Measurements from ENCODE around the gene EIPR1.

The EIPR1 gene

DNA sequence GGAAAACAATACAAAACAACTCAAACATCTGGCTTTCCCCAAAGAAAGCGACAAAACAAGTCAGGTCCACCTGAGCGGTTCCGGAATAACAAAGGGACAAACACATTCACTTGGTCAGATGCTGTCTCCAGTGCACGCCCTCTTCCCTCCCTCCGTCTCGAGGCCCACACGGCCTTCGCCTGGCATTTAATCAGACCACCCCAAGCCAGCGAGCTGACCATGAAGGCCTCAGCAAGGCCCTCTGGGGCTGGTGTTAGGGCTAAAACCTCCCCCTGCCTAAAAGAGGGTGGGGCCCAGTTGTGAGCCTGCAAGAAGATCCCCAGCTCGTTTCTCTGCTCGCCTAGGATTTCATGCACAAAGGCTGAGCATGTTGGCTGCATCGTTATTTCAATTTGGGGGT lies 180.3 kb downstream of the EIPR1 start:
- Histone ChIP-seq H3K14ac (ENCODE audit: low read length in 2 of 2) (no peak overlapping the region), H3K27ac (ENCODE audit: low read length, poor library complexity, severe bottlenecking) (no peak overlapping the region), H3K36me3 (ENCODE audit: control insufficient read depth in 1 of 2, insufficient read depth in 2 of 2, low read depth in 1 of 2, low read length in 2 of 2) (peaks cover 32 to 41% of the 10 kb centered on the region in 2 experiments), H3K79me1 (replicated peaks; ENCODE audit: low read length, poor library complexity, severe bottlenecking) (peaks cover 19% of the 10 kb centered on the region), H2BK5ac (ENCODE audit: low read depth, low read length, poor library complexity, severe bottlenecking) (no peak overlapping the region), H2BK120ac (ENCODE audit: low read depth, low read length) (no peak overlapping the region), H3K4me3 (ENCODE audit: insufficient read depth in 1 of 2, low read depth in 1 of 2, low read length in 2 of 2) (no peak overlapping the region), H2BK15ac (ENCODE audit: low read depth, poor library complexity, severe bottlenecking) (no peak overlapping the region), H4K91ac (ENCODE audit: low read length) (no peak overlapping the region), H4K8ac (ENCODE audit: low read length) (no peak overlapping the region), H2BK12ac (ENCODE audit: low read length in 2 of 2) (no peak overlapping the region), H3K27me3 (ENCODE audit: control insufficient read depth in 1 of 2, insufficient read depth in 1 of 2, low read length in 2 of 2) (no peaks in the 10 kb centered on the region), H2AK5ac (ENCODE audit: low read length, severe bottlenecking) (no peak overlapping the region), H3K23ac (ENCODE audit: low read length in 2 of 2) (no peak overlapping the region), H2AFZ (ENCODE audit: low read depth, low read length) (no peak overlapping the region), H3K4me2 (ENCODE audit: low read length, poor library complexity, severe bottlenecking) (no peak overlapping the region), H3K18ac (ENCODE audit: low read depth in 1 of 2, low read length in 2 of 2) (no peak overlapping the region), H3K4ac (ENCODE audit: low read depth in 1 of 2, low read length in 2 of 2) (no peak overlapping the region), H3K9ac (ENCODE audit: low read length) (no peak overlapping the region), H3K4me1 (ENCODE audit: control insufficient read depth, insufficient read depth, low read depth, low read length) (peaks cover 18% of the 10 kb centered on the region), H3K9me3 (ENCODE audit: control insufficient read depth, low read length) (no peaks in the 10 kb centered on the region)
- 76% methylated on average over 12 of the region's 12 CpGs for WGBS
- no peak for DNase-seq

DNA sequence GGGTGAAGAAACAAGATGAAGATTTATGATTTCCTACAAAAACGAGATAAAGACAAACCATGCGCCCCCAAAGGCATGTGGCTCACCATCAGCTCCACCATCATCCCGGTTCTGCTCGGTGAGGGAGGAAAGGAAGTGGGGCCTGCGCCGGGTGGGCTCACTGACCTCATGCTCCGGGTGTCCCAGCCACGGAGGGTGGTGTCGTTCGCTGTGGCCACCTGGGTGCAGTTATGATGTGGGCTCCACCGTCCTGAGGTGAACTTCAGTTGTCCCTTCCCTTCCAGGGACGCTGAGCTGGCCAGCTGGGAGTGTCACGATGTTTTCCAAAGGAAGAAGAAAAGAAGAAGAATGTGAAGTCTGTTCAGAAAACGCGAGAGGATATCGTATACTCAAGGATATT lies 180.9 kb downstream of the EIPR1 start:
- Histone ChIP-seq H3K4me3 (ENCODE audit: insufficient read depth in 1 of 2, low read depth in 1 of 2, low read length in 2 of 2) (no peak overlapping the region), H3K27me3 (ENCODE audit: control insufficient read depth in 1 of 2, insufficient read depth in 1 of 2, low read length in 2 of 2) (no peaks in the 10 kb centered on the region), H4K91ac (ENCODE audit: low read length) (no peak overlapping the region), H3K4me1 (ENCODE audit: control insufficient read depth, insufficient read depth, low read depth, low read length) (peaks cover 18% of the 10 kb centered on the region), H2BK5ac (ENCODE audit: low read depth, low read length, poor library complexity, severe bottlenecking) (no peak overlapping the region), H2BK15ac (ENCODE audit: low read depth, poor library complexity, severe bottlenecking) (no peak overlapping the region), H2AFZ (ENCODE audit: low read depth, low read length) (no peak overlapping the region), H2BK120ac (ENCODE audit: low read depth, low read length) (no peak overlapping the region), H3K4ac (ENCODE audit: low read depth in 1 of 2, low read length in 2 of 2) (no peak overlapping the region), H3K14ac (ENCODE audit: low read length in 2 of 2) (no peak overlapping the region), H3K23ac (ENCODE audit: low read length in 2 of 2) (no peak overlapping the region), H3K18ac (ENCODE audit: low read depth in 1 of 2, low read length in 2 of 2) (no peak overlapping the region), H2BK12ac (ENCODE audit: low read length in 2 of 2) (no peak overlapping the region), H3K79me1 (replicated peaks; ENCODE audit: low read length, poor library complexity, severe bottlenecking) (peaks cover 19% of the 10 kb centered on the region), H4K8ac (ENCODE audit: low read length) (no peak overlapping the region), H3K9me3 (ENCODE audit: control insufficient read depth, low read length) (no peaks in the 10 kb centered on the region), H3K9ac (ENCODE audit: low read length) (no peak overlapping the region), H3K36me3 (ENCODE audit: control insufficient read depth in 1 of 2, insufficient read depth in 2 of 2, low read depth in 1 of 2, low read length in 2 of 2) (peaks cover 38 to 47% of the 10 kb centered on the region in 2 experiments), H2AK5ac (ENCODE audit: low read length, severe bottlenecking) (no peak overlapping the region), H3K4me2 (ENCODE audit: low read length, poor library complexity, severe bottlenecking) (no peak overlapping the region), H3K27ac (ENCODE audit: low read length, poor library complexity, severe bottlenecking) (no peak overlapping the region)
- 98% methylated on average over 13 of the region's 16 CpGs for WGBS
- DNase-seq, result no peak

GRCh38 chr2:3195641-3196476 lies 181.8 kb downstream of the EIPR1 start:
- Histone ChIP-seq H4K8ac (ENCODE audit: low read length) (no peak overlapping the region), H3K9ac (ENCODE audit: low read length) (no peak overlapping the region), H3K14ac (ENCODE audit: low read length in 2 of 2) (no peak overlapping the region), H3K4me3 (ENCODE audit: insufficient read depth in 1 of 2, low read depth in 1 of 2, low read length in 2 of 2) (no peak overlapping the region), H2BK120ac (ENCODE audit: low read depth, low read length) (no peak overlapping the region), H3K36me3 (ENCODE audit: control insufficient read depth in 1 of 2, insufficient read depth in 2 of 2, low read depth in 1 of 2, low read length in 2 of 2) (peaks cover 44 to 54% of the 10 kb centered on the region in 2 experiments), H3K4me2 (ENCODE audit: low read length, poor library complexity, severe bottlenecking) (no peak overlapping the region), H3K9me3 (ENCODE audit: control insufficient read depth, low read length) (no peaks in the 10 kb centered on the region), H3K4me1 (ENCODE audit: control insufficient read depth, insufficient read depth, low read depth, low read length) (peaks cover 17% of the 10 kb centered on the region), H2BK15ac (ENCODE audit: low read depth, poor library complexity, severe bottlenecking) (no peak overlapping the region), H3K4ac (ENCODE audit: low read depth in 1 of 2, low read length in 2 of 2) (no peak overlapping the region), H3K27me3 (ENCODE audit: control insufficient read depth in 1 of 2, insufficient read depth in 1 of 2, low read length in 2 of 2) (no peaks in the 10 kb centered on the region), H2AK5ac (ENCODE audit: low read length, severe bottlenecking) (no peak overlapping the region), H3K23ac (ENCODE audit: low read length in 2 of 2) (no peak overlapping the region), H4K91ac (ENCODE audit: low read length) (no peak overlapping the region), H3K79me1 (replicated peaks; ENCODE audit: low read length, poor library complexity, severe bottlenecking) (peaks cover 13% of the 10 kb centered on the region), H2AFZ (ENCODE audit: low read depth, low read length) (no peak overlapping the region), H3K27ac (ENCODE audit: low read length, poor library complexity, severe bottlenecking) (no peak overlapping the region), H2BK12ac (ENCODE audit: low read length in 2 of 2) (no peak overlapping the region), H3K18ac (ENCODE audit: low read depth in 1 of 2, low read length in 2 of 2) (no peak overlapping the region), H2BK5ac (ENCODE audit: low read depth, low read length, poor library complexity, severe bottlenecking) (no peak overlapping the region)
- DNase-seq, result no peak
- 91% methylated on average over 20 of the region's 21 CpGs for whole genome bisulfite sequencing

- H3K79me1 ChIP-seq (replicated peaks; ENCODE audit: low read length, poor library complexity, severe bottlenecking), result peaks cover 8% of the 10 kb centered on the region
- no peak overlapping the region for H2BK120ac ChIP-seq (ENCODE audit: low read depth, low read length)
- no peak for DNase-seq
- no peak overlapping the region for H3K23ac ChIP-seq (ENCODE audit: low read length in 2 of 2)
- peaks cover 9% of the 10 kb centered on the region for H3K4me1 ChIP-seq (ENCODE audit: control insufficient read depth, insufficient read depth, low read depth, low read length)
- H3K36me3 ChIP-seq (ENCODE audit: control insufficient read depth in 1 of 2, insufficient read depth in 2 of 2, low read depth in 1 of 2, low read length in 2 of 2), result peaks cover 44 to 58% of the 10 kb centered on the region in 2 experiments
- H3K4ac ChIP-seq (ENCODE audit: low read depth in 1 of 2, low read length in 2 of 2), result no peak overlapping the region
- no peak overlapping the region for H2BK12ac ChIP-seq (ENCODE audit: low read length in 2 of 2)
- H2BK15ac ChIP-seq (ENCODE audit: low read depth, poor library complexity, severe bottlenecking), result no peak overlapping the region
- WGBS, result over 99% methylated on average over 11 of the region's 11 CpGs
- H2AK5ac ChIP-seq (ENCODE audit: low read length, severe bottlenecking), result no peak overlapping the region
- no peak overlapping the region for H2AFZ ChIP-seq (ENCODE audit: low read depth, low read length)
- peak overlapping the region in 1 of 2 experiments; percentile 53 for H3K14ac ChIP-seq (ENCODE audit: low read length in 2 of 2)
- H4K8ac ChIP-seq (ENCODE audit: low read length), result no peak overlapping the region
- H4K91ac ChIP-seq (ENCODE audit: low read length), result peak overlapping the region; percentile 52
- no peaks in the 10 kb centered on the region for H3K9me3 ChIP-seq (ENCODE audit: control insufficient read depth, low read length)
- H2BK5ac ChIP-seq (ENCODE audit: low read depth, low read length, poor library complexity, severe bottlenecking), result no peak overlapping the region
- no peaks in the 10 kb centered on the region for H3K27me3 ChIP-seq (ENCODE audit: control insufficient read depth in 1 of 2, insufficient read depth in 1 of 2, low read length in 2 of 2)
- no peak overlapping the region for H3K18ac ChIP-seq (ENCODE audit: low read depth in 1 of 2, low read length in 2 of 2)
- H3K4me2 ChIP-seq (ENCODE audit: low read length, poor library complexity, severe bottlenecking), result no peak overlapping the region
- no peak overlapping the region for H3K9ac ChIP-seq (ENCODE audit: low read length)
- H3K4me3 ChIP-seq (ENCODE audit: insufficient read depth in 1 of 2, low read depth in 1 of 2, low read length in 2 of 2), result no peak overlapping the region
- H3K27ac ChIP-seq (ENCODE audit: low read length, poor library complexity, severe bottlenecking), result no peak overlapping the region
These were observed 182.8 kb downstream of the EIPR1 start for GRCh38 chr2:3194828-3195227.
